Natural killer cell (primary cell): ENCODE measurements around the gene NCAM1. TPM values are rescaled to one million over a fixed set of nuclear protein-coding genes. Genes with fewer than 3 reads are reported as not detected.

ENCODE experiments used
- ATAC-seq, 3 donors: fragments of 150-1000 bp in 2 of 3; fragments of 200-7000 bp in 1 of 3; cut with Tn5 transposase; 1 replicate in 1 of 3; 2 replicates in 2 of 3; pipeline ENCODE4 v1.10.0; 2021; ENCODE audit warnings: mild to moderate bottlenecking in 2 of 3, moderate library complexity in 2 of 3
- DNase-seq, 2 donors: peaks; one replicate each; pipeline versions ENCODE4 v3.0.0 to v3.0.0-alpha.2; 2013 to 2021; ENCODE audit warnings: mixed read lengths in 1 of 2
- H3K27ac ChIP-seq: one replicate; pipeline ENCODE4 v1.5.1; 2013; ENCODE audit warnings: mild to moderate bottlenecking, low read length
- H3K27me3 ChIP-seq: one replicate; pipeline ENCODE4 v1.6.1; 2013; ENCODE audit warnings: low read length; ENCODE audit not compliant: control insufficient read depth, insufficient read depth
- H3K36me3 ChIP-seq: one replicate; pipeline ENCODE4 v1.6.1; 2013; ENCODE audit warnings: low read length; ENCODE audit not compliant: control insufficient read depth, insufficient read depth
- H3K4me1 ChIP-seq: one replicate; pipeline ENCODE4 v1.6.1; 2013; ENCODE audit warnings: low read length; ENCODE audit not compliant: control insufficient read depth, insufficient read depth
- H3K4me3 ChIP-seq: one replicate; pipeline ENCODE4 v1.5.1; 2013; ENCODE audit warnings: low read length
- H3K9me3 ChIP-seq: one replicate; pipeline ENCODE4 v1.6.1; 2013; ENCODE audit warnings: low read length; ENCODE audit not compliant: control insufficient read depth, insufficient read depth
- H3K27ac Mint-ChIP-seq, 2 donors: one replicate each; pipeline ENCODE4 v1.8.0; 2022; ENCODE audit warnings: mild to moderate bottlenecking in 2 of 2, mixed read lengths in 2 of 2, moderate library complexity in 1 of 2
- H3K27me3 Mint-ChIP-seq, 2 donors: one replicate each; pipeline ENCODE4 v1.8.0; 2022; ENCODE audit warnings: low read depth in 2 of 2, mixed read lengths in 2 of 2
- H3K36me3 Mint-ChIP-seq: one replicate; pipeline ENCODE4 v1.8.0; 2022; ENCODE audit warnings: mixed read lengths
- H3K4me1 Mint-ChIP-seq, 2 donors: one replicate each; pipeline ENCODE4 v1.8.0; 2022; ENCODE audit warnings: mixed read lengths in 2 of 2
- H3K4me3 Mint-ChIP-seq: one replicate; pipeline ENCODE4 v1.8.0; 2022; ENCODE audit warnings: mild to moderate bottlenecking, moderate library complexity, mixed read lengths
- H3K9me3 Mint-ChIP-seq, 2 donors: one replicate each; pipeline ENCODE4 v1.8.0; 2022; ENCODE audit warnings: mixed read lengths in 2 of 2
- WGBS: methylation state at CpG from one replicate; pipeline ENCODE4 v1.1.7; 2013; ENCODE audit warnings: missing lambda C conversion rate; ENCODE audit not compliant: insufficient coverage; 5-methylcytosine and 5-hydroxymethylcytosine counted together
- intact Hi-C: fragments of 100-400 bp; cut with micrococcal nuclease; formaldehyde crosslinking; loops from one replicate; pipeline ENCODE4 v1.14.2; 2022
- total RNA-seq, 4 donors: library from RNA; stranded (reverse); fragments of 120-200 nt in 1 of 4; gene quantifications; one replicate each; pipeline versions ENCODE4 v1.2.3 to v1.2.4, GENCODE V29; 2013 to 2022
- TF ChIP-seq, protein P1 (sequence below): fragments of 200-600 bp; IDR thresholded peaks from one replicate; pipeline ENCODE4 v1.8.0; 2022; ENCODE audit warnings: antibody characterized with exemption

Gene NCAM1
- total RNA-seq, 3 donors from 2014 or later (not counting 1 experiment from before 2014, with no cell fraction given): 129 to 208 (median 187) TPM

DNA sequence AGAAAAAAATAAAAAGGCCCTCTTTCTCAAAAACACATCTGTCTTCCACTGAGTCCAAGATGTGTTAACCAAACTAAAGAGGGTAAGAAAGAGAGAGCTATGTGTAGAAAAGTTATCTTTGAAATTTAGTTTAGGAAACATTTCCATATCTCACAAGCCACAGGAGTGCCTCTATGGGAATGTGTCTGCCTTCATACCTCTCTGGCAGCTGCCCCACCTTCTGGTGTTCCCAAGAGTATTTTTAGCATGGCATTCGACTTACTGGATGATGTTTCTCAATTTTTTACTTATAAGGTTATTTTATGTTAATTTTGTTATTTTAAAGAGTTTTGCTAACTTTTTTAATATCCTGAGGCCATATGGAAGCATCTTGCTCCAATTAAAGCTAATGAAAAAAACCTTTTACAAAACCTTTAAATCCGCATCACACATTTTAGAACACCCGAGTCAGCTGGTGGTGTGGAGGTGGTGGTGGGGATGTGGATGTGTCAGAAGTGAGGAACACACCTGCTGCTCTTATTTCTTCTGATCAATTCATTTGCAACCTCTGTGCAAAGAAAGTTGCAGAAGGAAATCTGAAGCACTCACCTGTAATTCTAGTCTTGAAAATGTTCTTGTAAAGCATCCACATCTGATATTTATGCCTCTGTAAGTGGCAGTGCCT is 112.2 kb downstream of the NCAM1 start:
- no CpG with 5 or more reads among the region's 3 CpGs for WGBS
- no peaks in the 10 kb centered on the region for H3K27me3 ChIP-seq
- H3K9me3 ChIP-seq: no peaks in the 10 kb centered on the region
- no peak overlapping the region for H3K27ac ChIP-seq
- no peak for ATAC-seq
- TF ChIP-seq, protein P1, sequence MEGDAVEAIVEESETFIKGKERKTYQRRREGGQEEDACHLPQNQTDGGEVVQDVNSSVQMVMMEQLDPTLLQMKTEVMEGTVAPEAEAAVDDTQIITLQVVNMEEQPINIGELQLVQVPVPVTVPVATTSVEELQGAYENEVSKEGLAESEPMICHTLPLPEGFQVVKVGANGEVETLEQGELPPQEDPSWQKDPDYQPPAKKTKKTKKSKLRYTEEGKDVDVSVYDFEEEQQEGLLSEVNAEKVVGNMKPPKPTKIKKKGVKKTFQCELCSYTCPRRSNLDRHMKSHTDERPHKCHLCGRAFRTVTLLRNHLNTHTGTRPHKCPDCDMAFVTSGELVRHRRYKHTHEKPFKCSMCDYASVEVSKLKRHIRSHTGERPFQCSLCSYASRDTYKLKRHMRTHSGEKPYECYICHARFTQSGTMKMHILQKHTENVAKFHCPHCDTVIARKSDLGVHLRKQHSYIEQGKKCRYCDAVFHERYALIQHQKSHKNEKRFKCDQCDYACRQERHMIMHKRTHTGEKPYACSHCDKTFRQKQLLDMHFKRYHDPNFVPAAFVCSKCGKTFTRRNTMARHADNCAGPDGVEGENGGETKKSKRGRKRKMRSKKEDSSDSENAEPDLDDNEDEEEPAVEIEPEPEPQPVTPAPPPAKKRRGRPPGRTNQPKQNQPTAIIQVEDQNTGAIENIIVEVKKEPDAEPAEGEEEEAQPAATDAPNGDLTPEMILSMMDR: no peak
- DNase-seq: no peak
- Mint-ChIP-seq H3K4me3 (no peak overlapping the region), H3K27ac (no peak overlapping the region), H3K4me1 (peaks cover 0 to 10% of the 10 kb centered on the region in 2 donors), H3K27me3 (no peaks in the 10 kb centered on the region), H3K9me3 (no peaks in the 10 kb centered on the region), H3K36me3 (no peaks in the 10 kb centered on the region)
- H3K36me3 ChIP-seq: no peaks in the 10 kb centered on the region
- no peaks in the 10 kb centered on the region for H3K4me1 ChIP-seq
- no peak overlapping the region for H3K4me3 ChIP-seq
- intact Hi-C loops: no loop called here

DNA sequence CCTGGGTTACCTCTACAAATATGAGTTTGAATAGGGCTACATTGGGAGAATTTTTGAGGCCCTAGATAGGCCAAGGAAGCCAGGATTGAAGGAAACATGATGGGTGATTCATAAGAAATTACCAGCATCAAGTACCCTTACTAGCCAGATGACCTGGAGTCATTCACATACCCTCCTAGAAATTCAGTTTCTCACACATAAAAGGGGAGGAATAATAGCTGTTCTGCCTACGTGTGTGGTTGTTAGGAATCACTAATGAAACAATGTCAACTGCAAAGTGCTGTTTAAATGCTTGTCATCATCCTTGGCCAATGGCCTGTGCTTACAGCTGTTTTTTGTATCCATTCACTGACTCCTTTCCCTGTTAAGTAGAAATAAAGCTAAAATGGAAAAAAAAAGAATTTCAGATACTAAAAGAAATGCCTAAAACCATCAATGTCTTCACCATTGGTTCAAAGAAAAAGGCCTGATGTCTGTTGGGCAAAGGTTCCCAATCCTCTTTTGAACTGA is 114.4 kb downstream of the NCAM1 start:
- H3K27ac ChIP-seq: no peak overlapping the region
- DNase-seq: no peak
- H3K4me1 ChIP-seq: no peaks in the 10 kb centered on the region
- H3K9me3 ChIP-seq: no peaks in the 10 kb centered on the region
- Mint-ChIP-seq H3K4me3 (no peak overlapping the region), H3K9me3 (no peaks in the 10 kb centered on the region), H3K4me1 (peaks cover 5 to 19% of the 10 kb centered on the region in 2 donors), H3K36me3 (no peaks in the 10 kb centered on the region), H3K27ac (no peak overlapping the region), H3K27me3 (no peaks in the 10 kb centered on the region)
- H3K4me3 ChIP-seq: no peak overlapping the region
- TF ChIP-seq, protein P1: no peak
- WGBS: 100% methylated on average over 1 of the region's 1 CpG
- intact Hi-C loops: no loop called here
- ATAC-seq: no peak
- no peaks in the 10 kb centered on the region for H3K27me3 ChIP-seq
- H3K36me3 ChIP-seq: no peaks in the 10 kb centered on the region

DNA sequence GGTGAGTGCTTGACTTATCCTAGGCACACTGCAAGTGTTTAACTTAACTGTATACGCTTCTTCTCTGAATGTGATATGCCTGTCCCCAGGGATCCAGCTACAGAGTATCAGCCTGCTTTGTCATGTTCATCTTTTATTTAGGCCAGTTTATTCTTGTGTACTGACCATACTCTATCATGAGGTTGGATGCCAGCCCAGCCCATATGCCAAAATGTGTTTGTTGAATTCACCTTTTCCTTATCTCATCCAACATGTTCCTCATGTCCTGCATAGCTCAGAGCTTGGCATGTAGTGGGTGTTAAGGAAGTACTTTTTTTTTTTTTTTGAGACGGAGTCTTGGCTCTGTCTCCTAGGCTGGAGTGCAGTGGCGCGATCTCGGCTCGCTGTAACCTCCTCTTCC is 116.2 kb downstream of the NCAM1 start:
- no peaks in the 10 kb centered on the region for H3K9me3 Mint-ChIP-seq
- no peaks in the 10 kb centered on the region for H3K36me3 Mint-ChIP-seq
- TF ChIP-seq, protein P1: no peak
- WGBS: 93% methylated on average over 6 of the region's 6 CpGs
- Histone ChIP-seq H3K4me1 (no peaks in the 10 kb centered on the region), H3K9me3 (no peaks in the 10 kb centered on the region), H3K36me3 (no peaks in the 10 kb centered on the region), H3K27ac (no peak overlapping the region), H3K27me3 (no peaks in the 10 kb centered on the region), H3K4me3 (no peak overlapping the region)
- H3K4me3 Mint-ChIP-seq: no peak overlapping the region
- H3K27me3 Mint-ChIP-seq: no peaks in the 10 kb centered on the region
- ATAC-seq (no peak), DNase-seq (no peak)
- H3K27ac Mint-ChIP-seq: no peak overlapping the region
- H3K4me1 Mint-ChIP-seq: peaks cover 15 to 28% of the 10 kb centered on the region in 2 donors
- intact Hi-C loops: no loop called here
